Thyroid gland (tissue), 4 donors: ENCODE data around the gene RSPH9. TPM values are rescaled to one million over a fixed set of nuclear protein-coding genes. Genes with fewer than 3 reads are reported as not detected.

Source experiments
- DNase-seq, 2 donors: peaks; one replicate each; pipeline ENCODE4 v3.0.0-alpha.2; 2019
- H3K27ac ChIP-seq, 3 donors: fragments of 200-600 bp; sonication (generic); 1 replicate in 2 of 3; 2 replicates in 1 of 3; pipeline ENCODE4 v1.5.1; 2016 to 2019; ENCODE audit warnings: mild to moderate bottlenecking in 1 of 3, moderate library complexity in 1 of 3
- H3K27me3 ChIP-seq: fragments of 200-600 bp; sonication (generic); one replicate; pipeline ENCODE4 v1.5.1; 2019
- H3K36me3 ChIP-seq, 2 donors: fragments of 200-600 bp; sonication (generic); one replicate each; pipeline ENCODE4 v1.5.1; 2016 to 2019
- H3K4me1 ChIP-seq, 2 donors: fragments of 200-600 bp; sonication (generic); one replicate each; pipeline ENCODE4 v1.5.1; 2017 to 2019
- H3K4me3 ChIP-seq, 3 donors: fragments of 200-600 bp; sonication (generic); replicated peaks in 1 of 3; 1 replicate in 2 of 3; 2 replicates in 1 of 3; pipeline ENCODE4 v1.5.1; 2016; ENCODE audit warnings: mild to moderate bottlenecking in 1 of 3
- H3K9me3 ChIP-seq: fragments of 200-600 bp; sonication (generic); one replicate; pipeline ENCODE4 v1.5.1; 2017
- CTCF ChIP-seq, 6 experiments: fragments of 200-600 bp in 3 of 6; fragments of 450-650 bp in 3 of 6; sonication (generic) in 3 of 6; IDR thresholded peaks; one replicate each; pipeline ENCODE4 v1.5.1; 2016 to 2019; ENCODE audit warnings: antibody characterized with exemption in 6 of 6, mild to moderate bottlenecking in 2 of 6, inconsistent platforms in 1 of 6, moderate library complexity in 1 of 6
- POLR2A ChIP-seq, 2 donors: fragments of 450-650 bp; IDR thresholded peaks; one replicate each; pipeline ENCODE4 v1.6.1; 2017; ENCODE audit warnings: antibody characterized with exemption in 2 of 2, mild to moderate bottlenecking in 2 of 2, moderate library complexity in 1 of 2
- whole genome bisulfite sequencing, 2 donors: methylation state at CpG; one replicate each; pipeline ENCODE4 v1.1.5; 2017; 5-methylcytosine and 5-hydroxymethylcytosine counted together
- intact Hi-C: fragments of 100-400 bp; cut with DNase I; formaldehyde crosslinking; loops from one replicate; pipeline ENCODE4 v1.15.1; 2023
- total RNA-seq, 4 donors: library from RNA; depleted of rRNA; stranded (reverse); fragments of >200 nt; gene quantifications; one replicate each; pipeline ENCODE4 v1.2.3, GENCODE V29; 2016

RSPH9 gene
- under 1 TPM in 1 of 4 donors, not detected in 3; 0.13 TPM for total RNA-seq

- H3K9me3 ChIP-seq: no peaks in the 10 kb centered on the region
- DNase-seq: peak; percentile 61 to 78
- peak within 1 kb of the TSS in 1 of 3 donors; percentile 31 for H3K27ac ChIP-seq
- TF ChIP-seq POLR2A (IDR thresholded peaks at IDR 0.05) (no peak), CTCF (IDR thresholded peaks at IDR 0.05) (no peak)
- peak within 1 kb of the TSS in 1 of 3 donors; percentile 30 for H3K4me3 ChIP-seq
- peaks cover 7 to 13% of the 10 kb centered on the region in 2 donors for H3K36me3 ChIP-seq
- intact Hi-C loops: no loop called here
- H3K27me3 ChIP-seq: no peaks in the 10 kb centered on the region
- H3K4me1 ChIP-seq: peaks cover 8 to 10% of the 10 kb centered on the region in 2 donors
- WGBS, 2 donors: 1 to 5% methylated on average over 19 to 27 of the region's 52 CpGs
Measured at GRCh38 chr6:43644940-43645612, at the start of gene RSPH9. Gene RSPH9, plus strand, starts transcription at chr6:43645036. Its CDS starts 63 bp downstream, at chr6:43645099.

GRCh38 chr6:43600595-43600994 lies 44.2 kb upstream of the RSPH9 start:
- DNase-seq: no peak
- intact Hi-C loops: no loop called here
- WGBS, 2 donors: 96 to 97% methylated on average over 2 of the region's 2 CpGs

GRCh38 chr6:43604174-43604573 lies 40.7 kb upstream of the RSPH9 start:
- DNase-seq: no peak
- intact Hi-C loops: no loop called here
- TF ChIP-seq CTCF (IDR thresholded peaks at IDR 0.05) (no peak), POLR2A (IDR thresholded peaks at IDR 0.05) (no peak)
- no peak overlapping the region for H3K4me3 ChIP-seq
- no peak overlapping the region for H3K27ac ChIP-seq
- 96 to 97% methylated on average over 2 of the region's 2 CpGs for WGBS, 2 donors
- H3K36me3 ChIP-seq: peaks cover 6 to 20% of the 10 kb centered on the region in 2 donors
- H3K27me3 ChIP-seq: no peaks in the 10 kb centered on the region
- H3K4me1 ChIP-seq: no peaks in the 10 kb centered on the region
- H3K9me3 ChIP-seq: no peaks in the 10 kb centered on the region

More at GRCh38 chr6:43600595-43600994, 44.2 kb upstream of the RSPH9 start:
- H3K36me3 ChIP-seq: peaks cover 6 to 25% of the 10 kb centered on the region in 2 donors
- H3K27ac ChIP-seq: no peak overlapping the region
- no peaks in the 10 kb centered on the region for H3K9me3 ChIP-seq
- H3K4me3 ChIP-seq: no peak overlapping the region
- no peaks in the 10 kb centered on the region for H3K27me3 ChIP-seq
- H3K4me1 ChIP-seq: no peaks in the 10 kb centered on the region
- TF ChIP-seq POLR2A (IDR thresholded peaks at IDR 0.05) (no peak), CTCF (IDR thresholded peaks at IDR 0.05) (no peak)

GRCh38 chr6:43606019-43606418 lies 38.8 kb upstream of the RSPH9 start:
- whole genome bisulfite sequencing, 2 donors: 92 to 95% methylated on average over 2 of the region's 2 CpGs
- intact Hi-C loops: no loop called here

GRCh38 chr6:43608310-43608763 lies 36.5 kb upstream of the RSPH9 start:
- 5% methylated on average over 5 of the region's 5 CpGs for WGBS, 2 donors
- DNase-seq: peak; percentile 71 to 72
- H3K27ac ChIP-seq: no peak overlapping the region
- H3K36me3 ChIP-seq: peaks cover 5 to 10% of the 10 kb centered on the region in 2 donors
- no peaks in the 10 kb centered on the region for H3K27me3 ChIP-seq
- no peak for TF ChIP-seq POLR2A (IDR thresholded peaks at IDR 0.05)
- peak; percentile 55 to 75 (median 64) for TF ChIP-seq CTCF (IDR thresholded peaks at IDR 0.05)
- no peaks in the 10 kb centered on the region for H3K4me1 ChIP-seq
- H3K9me3 ChIP-seq: no peaks in the 10 kb centered on the region
- intact Hi-C loops: no loop called here
- no peak overlapping the region for H3K4me3 ChIP-seq

More at GRCh38 chr6:43606019-43606418, 38.8 kb upstream of the RSPH9 start:
- TF ChIP-seq POLR2A (IDR thresholded peaks at IDR 0.05): no peak
- Histone ChIP-seq H3K27ac (no peak overlapping the region), H3K27me3 (no peaks in the 10 kb centered on the region), H3K9me3 (no peaks in the 10 kb centered on the region), H3K4me1 (no peaks in the 10 kb centered on the region), H3K36me3 (peaks cover 12 to 18% of the 10 kb centered on the region in 2 donors), H3K4me3 (no peak overlapping the region)
- no peak for DNase-seq
